ENCODE measurements around the gene GRID2.

- TF ChIP-seq POLR2A (IDR thresholded peaks at IDR 0.05; ENCODE audit: low read depth, low read length) (no peak), POLR2AphosphoS5 (IDR thresholded peaks at IDR 0.05; ENCODE audit: low read depth, low read length) (no peak)
Observed at GRCh38 chr4:93532234-93532633, 1228.5 kb downstream of the GRID2 start.
